ENCODE results near the gene LTBP1. TPM values are rescaled to one million over a fixed set of nuclear protein-coding genes. Genes with fewer than 3 reads are reported as not detected.

Gene LTBP1
- polyA plus RNA-seq, 1 donor (not counting 4 experiments of a cell fraction or from before 2014, with no cell fraction given), result 9.2 TPM

DNA sequence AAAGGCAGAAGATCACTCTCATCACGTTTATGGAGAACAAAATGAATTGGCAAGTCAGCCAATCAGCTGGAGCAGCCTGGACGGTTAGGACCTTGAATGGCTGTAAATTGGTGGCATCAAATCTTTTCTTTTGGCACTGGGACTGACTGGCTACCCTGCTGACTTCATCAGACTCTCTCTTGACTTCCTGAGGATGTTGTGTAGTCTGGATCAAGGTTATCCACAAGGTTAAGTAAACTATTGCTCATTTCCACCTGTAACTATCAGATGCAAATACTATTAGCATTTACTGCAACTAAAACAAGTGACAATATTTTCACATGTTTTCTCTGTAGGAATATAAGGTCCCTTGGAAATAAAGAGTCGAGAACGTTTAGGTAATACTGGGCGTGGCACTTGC lies 395.4 kb downstream of the LTBP1 start:
- H3K9me1 ChIP-seq (ENCODE audit: control insufficient read depth, extremely low read depth, insufficient read depth, low read length), result no peaks in the 10 kb centered on the region
- H3K4me1 ChIP-seq (ENCODE audit: control insufficient read depth, extremely low read depth, insufficient read depth, low read length), result no peaks in the 10 kb centered on the region
- dilution Hi-C loops (cut with MboI; ENCODE audit: extremely low pct_ligation_motif_present, low sequenced_read_pairs), result no loop called here
- no peaks in the 10 kb centered on the region for H3K79me2 ChIP-seq (ENCODE audit: control insufficient read depth, insufficient read depth, low read length)
- FAIRE-seq (no peak), DNase-seq (ENCODE audit: low read depth, low spot score) (no peak)
- no peak overlapping the region for H3K9ac ChIP-seq (ENCODE audit: control insufficient read depth, extremely low read depth, insufficient read depth, low read length)
- no peak for TF ChIP-seq EZH2 (IDR thresholded peaks at IDR 0.05; ENCODE audit: low read length)
- TF ChIP-seq, protein P1, sequence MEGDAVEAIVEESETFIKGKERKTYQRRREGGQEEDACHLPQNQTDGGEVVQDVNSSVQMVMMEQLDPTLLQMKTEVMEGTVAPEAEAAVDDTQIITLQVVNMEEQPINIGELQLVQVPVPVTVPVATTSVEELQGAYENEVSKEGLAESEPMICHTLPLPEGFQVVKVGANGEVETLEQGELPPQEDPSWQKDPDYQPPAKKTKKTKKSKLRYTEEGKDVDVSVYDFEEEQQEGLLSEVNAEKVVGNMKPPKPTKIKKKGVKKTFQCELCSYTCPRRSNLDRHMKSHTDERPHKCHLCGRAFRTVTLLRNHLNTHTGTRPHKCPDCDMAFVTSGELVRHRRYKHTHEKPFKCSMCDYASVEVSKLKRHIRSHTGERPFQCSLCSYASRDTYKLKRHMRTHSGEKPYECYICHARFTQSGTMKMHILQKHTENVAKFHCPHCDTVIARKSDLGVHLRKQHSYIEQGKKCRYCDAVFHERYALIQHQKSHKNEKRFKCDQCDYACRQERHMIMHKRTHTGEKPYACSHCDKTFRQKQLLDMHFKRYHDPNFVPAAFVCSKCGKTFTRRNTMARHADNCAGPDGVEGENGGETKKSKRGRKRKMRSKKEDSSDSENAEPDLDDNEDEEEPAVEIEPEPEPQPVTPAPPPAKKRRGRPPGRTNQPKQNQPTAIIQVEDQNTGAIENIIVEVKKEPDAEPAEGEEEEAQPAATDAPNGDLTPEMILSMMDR (optimal IDR thresholded peaks at IDR 0.05 in 1 of 3, IDR thresholded peaks at IDR 0.05 in 1 of 3, conservative IDR thresholded peaks at IDR 0.05 in 1 of 3; ENCODE audit: extremely low read depth in 1 of 3, insufficient read depth in 2 of 3, low read length in 3 of 3), result no peak
- no peak overlapping the region for H3K4me3 ChIP-seq (ENCODE audit: control insufficient read depth in 2 of 3, extremely low read depth in 1 of 3, insufficient read depth in 2 of 3, low read depth in 1 of 3, low read length in 3 of 3)
- H4K20me1 ChIP-seq (ENCODE audit: control insufficient read depth, extremely low read depth, insufficient read depth, low read length), result no peaks in the 10 kb centered on the region
- no peaks in the 10 kb centered on the region for H3K27me3 ChIP-seq (ENCODE audit: control insufficient read depth, extremely low read depth, insufficient read depth, low read length)
- H2AFZ ChIP-seq (ENCODE audit: control insufficient read depth, low read length), result no peak overlapping the region
- no peaks in the 10 kb centered on the region for H3K9me3 ChIP-seq (ENCODE audit: control insufficient read depth, low read depth, low read length)
- H3K36me3 ChIP-seq (ENCODE audit: control insufficient read depth in 2 of 2, extremely low read depth in 1 of 2, insufficient read depth in 2 of 2, low read length in 2 of 2), result no peaks in the 10 kb centered on the region
- H3K4me2 ChIP-seq (ENCODE audit: control insufficient read depth, extremely low read depth, insufficient read depth, low read depth, low read length), result no peak overlapping the region
- no peak overlapping the region for H3K27ac ChIP-seq (ENCODE audit: control insufficient read depth, insufficient read depth, low read length)

GRCh38 chr2:33342705-33343104 lies 396.0 kb downstream of the LTBP1 start:
- TF ChIP-seq EZH2 (IDR thresholded peaks at IDR 0.05; ENCODE audit: low read length), result no peak
- TF ChIP-seq, protein P1 (optimal IDR thresholded peaks at IDR 0.05 in 1 of 3, IDR thresholded peaks at IDR 0.05 in 1 of 3, conservative IDR thresholded peaks at IDR 0.05 in 1 of 3; ENCODE audit: extremely low read depth in 1 of 3, insufficient read depth in 2 of 3, low read length in 3 of 3), result no peak
- no peak overlapping the region for H3K9ac ChIP-seq (ENCODE audit: control insufficient read depth, extremely low read depth, insufficient read depth, low read length)
- DNase-seq (ENCODE audit: low read depth, low spot score) (no peak), FAIRE-seq (no peak)
- no peaks in the 10 kb centered on the region for H3K9me3 ChIP-seq (ENCODE audit: control insufficient read depth, low read depth, low read length)
- H3K9me1 ChIP-seq (ENCODE audit: control insufficient read depth, extremely low read depth, insufficient read depth, low read length), result no peaks in the 10 kb centered on the region
- no peaks in the 10 kb centered on the region for H3K36me3 ChIP-seq (ENCODE audit: control insufficient read depth in 2 of 2, extremely low read depth in 1 of 2, insufficient read depth in 2 of 2, low read length in 2 of 2)
- no peak overlapping the region for H3K27ac ChIP-seq (ENCODE audit: control insufficient read depth, insufficient read depth, low read length)
- no peaks in the 10 kb centered on the region for H3K27me3 ChIP-seq (ENCODE audit: control insufficient read depth, extremely low read depth, insufficient read depth, low read length)
- no peaks in the 10 kb centered on the region for H3K4me1 ChIP-seq (ENCODE audit: control insufficient read depth, extremely low read depth, insufficient read depth, low read length)
- H2AFZ ChIP-seq (ENCODE audit: control insufficient read depth, low read length), result no peak overlapping the region
- no peaks in the 10 kb centered on the region for H4K20me1 ChIP-seq (ENCODE audit: control insufficient read depth, extremely low read depth, insufficient read depth, low read length)
- H3K4me3 ChIP-seq (ENCODE audit: control insufficient read depth in 2 of 3, extremely low read depth in 1 of 3, insufficient read depth in 2 of 3, low read depth in 1 of 3, low read length in 3 of 3), result no peak overlapping the region
- dilution Hi-C loops (cut with MboI; ENCODE audit: extremely low pct_ligation_motif_present, low sequenced_read_pairs), result no loop called here
- H3K4me2 ChIP-seq (ENCODE audit: control insufficient read depth, extremely low read depth, insufficient read depth, low read depth, low read length), result no peak overlapping the region
- no peaks in the 10 kb centered on the region for H3K79me2 ChIP-seq (ENCODE audit: control insufficient read depth, insufficient read depth, low read length)

Data from keratinocyte (primary cell).